ENCODE results near the gene ARHGAP12. TPM values are rescaled to one million over a fixed set of nuclear protein-coding genes. Genes with fewer than 3 reads are reported as not detected.

The ARHGAP12 gene
- total RNA-seq, 3 donors from 2014 or later, result 40.0 to 102 (median 60.0) TPM

DNA sequence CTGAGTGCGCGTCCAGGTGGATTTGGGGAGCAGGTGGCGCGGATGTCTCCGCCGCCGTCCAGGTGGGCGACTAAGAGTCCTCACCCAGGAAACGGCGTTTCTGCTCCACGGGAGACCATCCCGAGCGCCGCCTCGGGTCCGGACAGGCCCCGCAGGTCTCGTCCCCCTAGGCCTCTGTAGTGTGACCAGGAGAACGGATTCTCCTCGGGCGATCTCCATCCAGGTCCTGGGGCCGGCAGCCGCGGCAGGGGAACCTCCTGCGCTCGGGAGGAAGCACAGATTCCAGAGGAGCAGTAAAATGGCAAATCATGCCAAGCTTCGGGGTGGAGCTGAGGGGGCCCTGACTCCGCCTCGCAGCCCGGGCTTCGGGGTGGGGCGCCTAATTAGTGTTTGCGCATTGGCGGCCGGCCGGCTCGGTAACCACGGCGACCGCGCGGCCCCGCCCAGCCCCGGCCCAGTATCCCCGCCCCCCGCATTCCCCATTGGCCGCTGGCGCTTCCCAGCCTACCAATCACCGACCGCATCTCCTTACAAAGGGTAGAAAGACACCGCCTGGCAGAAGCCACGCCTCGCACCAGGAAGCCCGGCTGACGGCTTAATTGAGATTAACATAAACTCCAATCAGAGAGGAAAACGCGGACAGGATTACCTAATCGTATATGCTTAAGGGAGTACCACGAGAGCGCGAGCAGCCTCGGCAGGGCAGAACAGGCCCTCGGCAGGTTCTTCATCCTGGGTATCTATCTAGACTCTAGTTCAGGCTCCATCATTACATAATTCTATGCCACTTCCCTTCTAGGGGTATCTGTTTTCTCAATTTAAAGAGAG, 168.6 kb downstream of the ARHGAP12 start:
- TF ChIP-seq POLR2AphosphoS5 (IDR thresholded peaks at IDR 0.05) (peak; percentile 86 to 91 (median 88)), POLR2A (IDR thresholded peaks at IDR 0.05) (peak; percentile 84), CTCF (IDR thresholded peaks at IDR 0.05) (no peak)
- intact Hi-C loops (cut with DNase I; ENCODE audit: low total_unique reads), result no loop called here
- no peaks in the 10 kb centered on the region for H3K36me3 ChIP-seq
- H3K4me1 ChIP-seq, result peaks cover 0 to 6% of the 10 kb centered on the region in 2 donors
- H3K4me3 ChIP-seq, result peak overlapping the region; percentile 83 to 85 (median 83)
- H3K27ac ChIP-seq, result peak overlapping the region; percentile 97 to 98
- no peaks in the 10 kb centered on the region for H3K9me3 ChIP-seq
- H3K27me3 ChIP-seq, result no peaks in the 10 kb centered on the region
- peak; percentile 95 to 97 for DNase-seq (ENCODE audit: low spot score in 2 of 2)

GRCh38 chr10:31759124-31759798, 169.4 kb downstream of the ARHGAP12 start:
- Histone ChIP-seq H3K9me3 (no peaks in the 10 kb centered on the region), H3K4me1 (peaks cover 0 to 6% of the 10 kb centered on the region in 2 donors), H3K36me3 (no peaks in the 10 kb centered on the region), H3K27me3 (no peaks in the 10 kb centered on the region), H3K4me3 (peak overlapping the region; percentile 83 to 85 (median 83)), H3K27ac (peak overlapping the region; percentile 97 to 98)
- DNase-seq (ENCODE audit: low spot score in 2 of 2), result peak in 1 of 2 donors; percentile 45
- peak; percentile 26 to 59 (median 44) for TF ChIP-seq POLR2AphosphoS5 (IDR thresholded peaks at IDR 0.05)
- no peak for TF ChIP-seq CTCF (IDR thresholded peaks at IDR 0.05)
- intact Hi-C loops (cut with DNase I; ENCODE audit: low total_unique reads), result no loop called here

- TF ChIP-seq POLR2AphosphoS5 (IDR thresholded peaks at IDR 0.05), result peak in 1 of 3 donors; percentile 11
- no peak for TF ChIP-seq CTCF (IDR thresholded peaks at IDR 0.05)
- Histone ChIP-seq H3K9me3 (no peaks in the 10 kb centered on the region), H3K36me3 (no peaks in the 10 kb centered on the region), H3K4me3 (no peak overlapping the region), H3K27ac (peak overlapping the region; percentile 97 to 98), H3K27me3 (no peaks in the 10 kb centered on the region), H3K4me1 (peaks cover 0 to 6% of the 10 kb centered on the region in 2 donors)
- no peak for DNase-seq (ENCODE audit: low spot score in 2 of 2)
- intact Hi-C loops (cut with DNase I; ENCODE audit: low total_unique reads), result no loop called here
These were observed 170.1 kb downstream of the ARHGAP12 start for GRCh38 chr10:31758495-31758894.

DNA sequence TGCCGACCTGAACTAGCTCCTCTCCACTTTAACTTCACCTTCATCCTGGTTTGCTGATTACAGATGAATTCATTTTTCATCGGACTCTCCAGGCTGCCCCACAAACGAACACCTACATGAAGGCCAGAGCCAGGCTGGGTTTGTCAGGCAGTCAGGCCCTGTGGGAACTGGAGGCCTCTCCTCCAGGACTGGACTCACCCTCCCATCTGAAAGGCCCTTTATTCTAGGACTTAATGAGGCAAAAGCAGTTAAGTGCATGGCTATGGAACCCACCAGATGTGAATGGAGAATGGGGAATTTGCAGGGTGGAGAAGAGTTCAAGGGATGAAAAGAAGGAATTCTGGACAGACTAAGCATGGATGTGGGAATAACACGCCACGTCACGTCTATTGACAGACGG, 170.8 kb downstream of the ARHGAP12 start:
- peak overlapping the region; percentile 77 to 97 for H3K27ac ChIP-seq
- H3K9me3 ChIP-seq, result no peaks in the 10 kb centered on the region
- H3K27me3 ChIP-seq, result no peaks in the 10 kb centered on the region
- intact Hi-C loops (cut with DNase I; ENCODE audit: low total_unique reads), result no loop called here
- no peak for TF ChIP-seq POLR2AphosphoS5 (IDR thresholded peaks at IDR 0.05)
- no peak for TF ChIP-seq CTCF (IDR thresholded peaks at IDR 0.05)
- peaks cover 0 to 6% of the 10 kb centered on the region in 2 donors for H3K4me1 ChIP-seq
- no peaks in the 10 kb centered on the region for H3K36me3 ChIP-seq
- H3K4me3 ChIP-seq, result no peak overlapping the region
- DNase-seq (ENCODE audit: low spot score in 2 of 2), result no peak

- H3K27me3 ChIP-seq, result no peaks in the 10 kb centered on the region
- DNase-seq (ENCODE audit: low spot score in 2 of 2), result peak in 1 of 2 donors; percentile 27
- H3K4me1 ChIP-seq, result peaks cover 0 to 6% of the 10 kb centered on the region in 2 donors
- H3K27ac ChIP-seq, result peak overlapping the region; percentile 77 to 97
- no peaks in the 10 kb centered on the region for H3K9me3 ChIP-seq
- intact Hi-C loops (cut with DNase I; ENCODE audit: low total_unique reads), result no loop called here
- H3K4me3 ChIP-seq, result no peak overlapping the region
- no peak for TF ChIP-seq CTCF (IDR thresholded peaks at IDR 0.05)
- no peak for TF ChIP-seq POLR2AphosphoS5 (IDR thresholded peaks at IDR 0.05)
- TF ChIP-seq POLR2A (IDR thresholded peaks at IDR 0.05), result no peak
- H3K36me3 ChIP-seq, result no peaks in the 10 kb centered on the region
These were observed 171.2 kb downstream of the ARHGAP12 start for GRCh38 chr10:31757386-31757791.
